Measurements from ENCODE around the gene PHACTR4.

DNA sequence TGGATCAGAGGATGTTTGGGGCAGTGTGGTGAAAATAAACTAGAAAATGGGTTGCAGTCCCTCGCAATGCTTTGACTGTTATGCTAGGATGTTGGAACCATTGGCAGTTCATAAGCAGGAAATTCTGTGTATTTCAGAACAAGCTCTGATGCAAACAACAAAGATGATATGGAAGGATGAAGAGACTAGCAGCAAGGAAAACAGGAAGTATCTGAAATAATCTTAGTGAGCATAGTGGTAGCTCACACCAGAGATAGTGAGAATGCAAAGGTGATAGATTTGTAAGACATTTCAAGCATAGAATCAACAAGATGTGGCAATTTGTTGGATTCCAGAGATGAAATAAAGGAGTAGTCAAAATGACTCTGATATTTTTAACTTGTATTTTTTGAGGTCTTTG lies 125.2 kb downstream of the PHACTR4 start:
- TF ChIP-seq, protein P1, sequence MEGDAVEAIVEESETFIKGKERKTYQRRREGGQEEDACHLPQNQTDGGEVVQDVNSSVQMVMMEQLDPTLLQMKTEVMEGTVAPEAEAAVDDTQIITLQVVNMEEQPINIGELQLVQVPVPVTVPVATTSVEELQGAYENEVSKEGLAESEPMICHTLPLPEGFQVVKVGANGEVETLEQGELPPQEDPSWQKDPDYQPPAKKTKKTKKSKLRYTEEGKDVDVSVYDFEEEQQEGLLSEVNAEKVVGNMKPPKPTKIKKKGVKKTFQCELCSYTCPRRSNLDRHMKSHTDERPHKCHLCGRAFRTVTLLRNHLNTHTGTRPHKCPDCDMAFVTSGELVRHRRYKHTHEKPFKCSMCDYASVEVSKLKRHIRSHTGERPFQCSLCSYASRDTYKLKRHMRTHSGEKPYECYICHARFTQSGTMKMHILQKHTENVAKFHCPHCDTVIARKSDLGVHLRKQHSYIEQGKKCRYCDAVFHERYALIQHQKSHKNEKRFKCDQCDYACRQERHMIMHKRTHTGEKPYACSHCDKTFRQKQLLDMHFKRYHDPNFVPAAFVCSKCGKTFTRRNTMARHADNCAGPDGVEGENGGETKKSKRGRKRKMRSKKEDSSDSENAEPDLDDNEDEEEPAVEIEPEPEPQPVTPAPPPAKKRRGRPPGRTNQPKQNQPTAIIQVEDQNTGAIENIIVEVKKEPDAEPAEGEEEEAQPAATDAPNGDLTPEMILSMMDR (IDR thresholded peaks at IDR 0.05) = no peak
- TF ChIP-seq POLR2A (IDR thresholded peaks at IDR 0.05) = no peak
